GM12892 (cell line): ENCODE measurements around the gene KATNBL1.

Experiments used
- POLR2A ChIP-seq: IDR thresholded peaks from 2 replicates; pipeline ENCODE4 v1.6.1; 2011; ENCODE audit warnings: low read depth, low read length, control low read depth
- POLR2AphosphoS5 ChIP-seq: IDR thresholded peaks from 2 replicates; pipeline ENCODE4 v1.6.1; 2011; ENCODE audit warnings: low read depth, low read length, control low read depth
- TAF1 ChIP-seq: IDR thresholded peaks from 2 replicates; pipeline ENCODE4 v1.6.1; 2011; ENCODE audit warnings: low read depth, mild to moderate bottlenecking, control low read depth, low read length, borderline replicate concordance

- TF ChIP-seq POLR2A = no peak
- no peak for TF ChIP-seq TAF1
- TF ChIP-seq POLR2AphosphoS5 = no peak
Observed at GRCh38 chr15:34246276-34246976, 36.5 kb upstream of the KATNBL1 start.
